H9 (cell line): ENCODE results near the gene NPAS3. TPM values are rescaled to one million over a fixed set of nuclear protein-coding genes. Genes with fewer than 3 reads are reported as not detected.

Experiments used
- DNase-seq: peaks from one replicate; pipeline ENCODE4 v3.0.0-alpha.2; 2017
- H2AFZ ChIP-seq: one replicate; pipeline ENCODE4 v1.6.1; 2013; ENCODE audit warnings: mild to moderate bottlenecking, low read length, control low read depth, moderate library complexity
- H2AK5ac ChIP-seq: 2 replicates; pipeline ENCODE4 v1.6.1; 2013; ENCODE audit warnings: low read length, control low read depth, mixed read lengths; ENCODE audit not compliant: insufficient read length
- H2BK120ac ChIP-seq: one replicate; pipeline ENCODE4 v1.6.1; 2013; ENCODE audit warnings: low read depth, mild to moderate bottlenecking, low read length, control low read depth, inconsistent platforms; ENCODE audit not compliant: poor library complexity, severe bottlenecking
- H2BK12ac ChIP-seq: 2 replicates; pipeline ENCODE4 v1.6.1; 2013; ENCODE audit warnings: low read length, control low read depth, mixed read lengths, low read depth; ENCODE audit not compliant: insufficient read length
- H2BK15ac ChIP-seq: 2 replicates; pipeline ENCODE4 v1.6.1; 2013; ENCODE audit warnings: low read depth, low read length, control low read depth
- H2BK20ac ChIP-seq: one replicate; pipeline ENCODE4 v1.6.1; 2013; ENCODE audit warnings: low read depth, mild to moderate bottlenecking, low read length, control low read depth, inconsistent platforms; ENCODE audit not compliant: poor library complexity, severe bottlenecking
- H2BK5ac ChIP-seq: 2 replicates; pipeline ENCODE4 v1.6.1; 2013; ENCODE audit warnings: low read length, control low read depth, mixed read lengths; ENCODE audit not compliant: insufficient read length
- H3K14ac ChIP-seq: 2 replicates; pipeline ENCODE4 v1.6.1; 2013; ENCODE audit warnings: low read length, control low read depth; ENCODE audit not compliant: insufficient read depth
- H3K18ac ChIP-seq: 2 replicates; pipeline ENCODE4 v1.6.1; 2013; ENCODE audit warnings: low read depth, mild to moderate bottlenecking, mixed read lengths, low read length, control low read depth; ENCODE audit not compliant: insufficient read length
- H3K23ac ChIP-seq: 2 replicates; pipeline ENCODE4 v1.6.1; 2013; ENCODE audit warnings: low read length, control low read depth, mixed read lengths, low read depth; ENCODE audit not compliant: insufficient read length
- H3K23me2 ChIP-seq: 2 replicates; pipeline ENCODE4 v1.6.1; 2013; ENCODE audit warnings: low read depth, mild to moderate bottlenecking, mixed read lengths, low read length, control low read depth; ENCODE audit not compliant: insufficient read length, poor library complexity, severe bottlenecking
- H3K27ac ChIP-seq: 2 replicates; pipeline ENCODE4 v1.5.1; 2013; ENCODE audit warnings: low read length, control low read depth, mixed read lengths, low read depth; ENCODE audit not compliant: insufficient read length
- H3K27me3 ChIP-seq: 2 replicates; pipeline ENCODE4 v1.6.1; 2013; ENCODE audit warnings: low read length, control low read depth, inconsistent platforms; ENCODE audit not compliant: insufficient read depth
- H3K4ac ChIP-seq: 2 replicates; pipeline ENCODE4 v1.6.1; 2013; ENCODE audit warnings: low read depth, mild to moderate bottlenecking, control low read depth, inconsistent platforms, low read length, moderate library complexity
- H3K4me1 ChIP-seq: 2 replicates; pipeline ENCODE4 v1.6.1; 2013; ENCODE audit warnings: low read length, control low read depth, inconsistent platforms; ENCODE audit not compliant: insufficient read depth
- H3K4me2 ChIP-seq: 2 replicates; pipeline ENCODE4 v1.6.1; 2013; ENCODE audit warnings: low read length, control low read depth, mixed read lengths; ENCODE audit not compliant: insufficient read length, insufficient read depth
- H3K56ac ChIP-seq: 2 replicates; pipeline ENCODE4 v1.6.1; 2013; ENCODE audit warnings: low read depth, mild to moderate bottlenecking, mixed read lengths, low read length, control low read depth; ENCODE audit not compliant: insufficient read length
- H3K79me1 ChIP-seq: 2 replicates; pipeline ENCODE4 v1.6.1; 2013; ENCODE audit warnings: low read depth, mild to moderate bottlenecking, moderate library complexity, low read length, control low read depth, inconsistent platforms; ENCODE audit not compliant: insufficient read depth, poor library complexity, severe bottlenecking
- H3K79me2 ChIP-seq: 2 replicates; pipeline ENCODE4 v1.6.1; 2013; ENCODE audit warnings: low read length, control low read depth, inconsistent platforms; ENCODE audit not compliant: insufficient read depth
- H3K9ac ChIP-seq: 2 replicates; pipeline ENCODE4 v1.6.1; 2013; ENCODE audit warnings: low read length, control low read depth, mixed read lengths; ENCODE audit not compliant: insufficient read length; ENCODE audit errors: extremely low read depth
- H3K9me3 ChIP-seq: one replicate; pipeline ENCODE4 v1.6.1; 2013; ENCODE audit warnings: low read depth, low read length, inconsistent platforms; ENCODE audit not compliant: control insufficient read depth
- H3T11ph ChIP-seq: one replicate; pipeline ENCODE4 v1.6.1; 2013; ENCODE audit warnings: mild to moderate bottlenecking, low read length, control low read depth, inconsistent platforms
- H4K20me1 ChIP-seq: one replicate; pipeline ENCODE4 v1.6.1; 2013; ENCODE audit not compliant: control insufficient read depth, insufficient read length, insufficient read depth
- H4K5ac ChIP-seq: 2 replicates; pipeline ENCODE4 v1.6.1; 2013; ENCODE audit warnings: low read depth, mild to moderate bottlenecking, mixed read lengths, low read length, control low read depth; ENCODE audit not compliant: insufficient read length
- H4K8ac ChIP-seq: replicated peaks from 2 replicates; pipeline ENCODE4 v1.6.1; 2013; ENCODE audit warnings: low read length, control low read depth, mixed read lengths, low read depth; ENCODE audit not compliant: insufficient read length
- H4K91ac ChIP-seq: 2 replicates; pipeline ENCODE4 v1.6.1; 2013; ENCODE audit warnings: low read depth, mild to moderate bottlenecking, moderate library complexity, mixed read lengths, low read length, control low read depth; ENCODE audit not compliant: insufficient read length
- H3K27ac Mint-ChIP-seq, 3 experiments: 2 replicates in 2 of 3; 3 replicates in 1 of 3; pipeline ENCODE4 v1.8.0; 2020 to 2021; ENCODE audit warnings: mixed read lengths in 3 of 3, mild to moderate bottlenecking in 1 of 3, moderate library complexity in 1 of 3
- H3K27me3 Mint-ChIP-seq: 2 replicates; pipeline ENCODE4 v1.8.0; 2021; ENCODE audit warnings: low read depth, mild to moderate bottlenecking, moderate library complexity, mixed read lengths
- H3K36me3 Mint-ChIP-seq, 3 experiments: 2 replicates in 2 of 3; 3 replicates in 1 of 3; pipeline ENCODE4 v1.8.0; 2020 to 2021; ENCODE audit warnings: low read depth in 3 of 3, mixed read lengths in 3 of 3; ENCODE audit not compliant: insufficient read depth in 1 of 3
- H3K4me1 Mint-ChIP-seq, 2 experiments: 2 replicates each; pipeline ENCODE4 v1.8.0; 2020; ENCODE audit warnings: mixed read lengths in 2 of 2
- H3K4me3 Mint-ChIP-seq, 2 experiments: 2 replicates in 1 of 2; 3 replicates in 1 of 2; pipeline ENCODE4 v1.8.0; 2020 to 2021; ENCODE audit warnings: mild to moderate bottlenecking in 2 of 2, mixed read lengths in 2 of 2, moderate library complexity in 1 of 2
- H3K9me3 Mint-ChIP-seq, 2 experiments: 2 replicates in 1 of 2; 3 replicates in 1 of 2; pipeline ENCODE4 v1.8.0; 2020; ENCODE audit warnings: mild to moderate bottlenecking in 2 of 2, mixed read lengths in 2 of 2, moderate library complexity in 1 of 2
- CTCF ChIP-seq: fragments of 200-600 bp; sonication (generic); conservative IDR thresholded peaks from 3 replicates; pipeline ENCODE4 v1.8.0; 2021; ENCODE audit warnings: antibody characterized with exemption, mild to moderate bottlenecking
- WGBS: extraction: QIAGEN DNeasy Blood & Tissue Kit; methylation state at CpG from one replicate; pipeline ENCODE4 v1.1.7; 2013; ENCODE audit warnings: missing lambda C conversion rate, low lambda C conversion rate, mixed read lengths; ENCODE audit not compliant: insufficient read length; ENCODE audit errors: extremely low coverage; 5-methylcytosine and 5-hydroxymethylcytosine counted together
- total RNA-seq: library from RNA; stranded (reverse); gene quantifications from 2 replicates; pipeline ENCODE4 v1.2.1, GENCODE V29; 2021

NPAS3 gene
- total RNA-seq, 1 experiment from 2014 or later, result 0.17 TPM

GRCh38 chr14:33622496-33622895, 683.8 kb downstream of the NPAS3 start:
- no peaks in the 10 kb centered on the region for H3K79me2 ChIP-seq
- Mint-ChIP-seq H3K4me3 (no peak overlapping the region), H3K27me3 (no peaks in the 10 kb centered on the region), H3K4me1 (peaks cover 12% of the 10 kb centered on the region in 2 experiments; a peak in 3 of 4 replicates), H3K27ac (no peak overlapping the region), H3K36me3 (no peaks in the 10 kb centered on the region), H3K9me3 (no peaks in the 10 kb centered on the region)
- no peaks in the 10 kb centered on the region for H3K27me3 ChIP-seq
- H3K27ac ChIP-seq, result no peak overlapping the region
- no peak overlapping the region for H3K4me2 ChIP-seq
- H4K20me1 ChIP-seq, result no peaks in the 10 kb centered on the region
- no peak overlapping the region for H2BK5ac ChIP-seq
- no peaks in the 10 kb centered on the region for H3K9me3 ChIP-seq
- DNase-seq, result no peak
- no peak overlapping the region for H2BK120ac ChIP-seq
- no peaks in the 10 kb centered on the region for H3K23me2 ChIP-seq
- TF ChIP-seq CTCF, result no peak
- no peak overlapping the region for H3T11ph ChIP-seq
- no peak overlapping the region for H2AFZ ChIP-seq
- H3K4ac ChIP-seq, result no peak overlapping the region
- no peak overlapping the region for H3K18ac ChIP-seq
- H3K14ac ChIP-seq, result no peak overlapping the region
- no peak overlapping the region for H2BK15ac ChIP-seq
- WGBS, result no CpG with 5 or more reads among the region's 3 CpGs
- no peak overlapping the region for H3K23ac ChIP-seq
- no peak overlapping the region for H4K5ac ChIP-seq
- no peak overlapping the region for H2BK20ac ChIP-seq
- H3K79me1 ChIP-seq, result no peaks in the 10 kb centered on the region
- peaks cover 5% of the 10 kb centered on the region for H3K4me1 ChIP-seq
- H3K56ac ChIP-seq, result no peak overlapping the region
- no peak overlapping the region for H3K9ac ChIP-seq
- no peak overlapping the region for H4K8ac ChIP-seq
- no peak overlapping the region for H2BK12ac ChIP-seq
- no peak overlapping the region for H4K91ac ChIP-seq
- H2AK5ac ChIP-seq, result no peak overlapping the region
